Measurements from ENCODE around the gene PJA1.

Gene PJA1

DNA sequence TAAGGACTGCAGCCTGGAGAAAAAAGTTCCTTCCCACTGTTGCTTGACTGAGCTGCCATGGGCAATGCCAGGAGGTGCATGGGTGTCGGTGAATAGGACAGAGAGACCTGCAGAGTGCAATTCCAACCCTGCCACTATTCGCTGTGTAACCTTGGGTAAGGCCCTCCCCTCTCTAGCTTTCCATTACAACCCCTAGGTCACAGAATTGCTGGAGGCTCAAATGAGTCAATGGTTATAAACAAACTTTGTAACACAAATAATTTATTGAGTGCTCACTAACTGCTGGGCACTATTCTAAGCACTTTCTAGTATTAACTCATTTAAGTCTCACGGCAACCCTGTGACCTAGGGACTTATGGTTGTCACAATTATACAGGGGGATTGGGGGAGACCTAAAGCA lies 37.8 kb downstream of the PJA1 start:
- H3K4me3 Mint-ChIP-seq, result no peak overlapping the region
- H3K27me3 Mint-ChIP-seq (ENCODE audit: low read depth), result peaks cover 14% of the 10 kb centered on the region
- no peaks in the 10 kb centered on the region for H3K36me3 Mint-ChIP-seq (ENCODE audit: low read depth)
- DNase-seq (ENCODE audit: low spot score), result no peak
- H3K9me3 Mint-ChIP-seq, result no peaks in the 10 kb centered on the region
- no peak overlapping the region for H3K27ac Mint-ChIP-seq
- H3K4me1 Mint-ChIP-seq (ENCODE audit: low read depth), result no peaks in the 10 kb centered on the region

- no peak for DNase-seq (ENCODE audit: low spot score)
- Mint-ChIP-seq H3K9me3 (no peaks in the 10 kb centered on the region), H3K4me1 (ENCODE audit: low read depth) (no peaks in the 10 kb centered on the region), H3K27ac (no peak overlapping the region), H3K4me3 (no peak overlapping the region), H3K27me3 (ENCODE audit: low read depth) (peaks cover 14% of the 10 kb centered on the region), H3K36me3 (ENCODE audit: low read depth) (no peaks in the 10 kb centered on the region)
Measured at GRCh38 chrX:69126642-69127041, 38.6 kb downstream of the PJA1 start.

- H3K36me3 Mint-ChIP-seq (ENCODE audit: low read depth), result no peaks in the 10 kb centered on the region
- no peak overlapping the region for H3K4me3 Mint-ChIP-seq
- no peak for DNase-seq (ENCODE audit: low spot score)
- no peaks in the 10 kb centered on the region for H3K9me3 Mint-ChIP-seq
- peaks cover 13% of the 10 kb centered on the region for H3K27me3 Mint-ChIP-seq (ENCODE audit: low read depth)
- H3K27ac Mint-ChIP-seq, result no peak overlapping the region
- H3K4me1 Mint-ChIP-seq (ENCODE audit: low read depth), result no peaks in the 10 kb centered on the region
Measured at GRCh38 chrX:69125094-69125493, 40.2 kb downstream of the PJA1 start.

- H3K4me1 Mint-ChIP-seq (ENCODE audit: low read depth), result no peaks in the 10 kb centered on the region
- no peak for DNase-seq (ENCODE audit: low spot score)
- no peaks in the 10 kb centered on the region for H3K36me3 Mint-ChIP-seq (ENCODE audit: low read depth)
- H3K4me3 Mint-ChIP-seq, result no peak overlapping the region
- H3K9me3 Mint-ChIP-seq, result no peaks in the 10 kb centered on the region
- no peak overlapping the region for H3K27ac Mint-ChIP-seq
- H3K27me3 Mint-ChIP-seq (ENCODE audit: low read depth), result peaks cover 5% of the 10 kb centered on the region
Measured at GRCh38 chrX:69124108-69124507, 41.1 kb downstream of the PJA1 start.

DNA sequence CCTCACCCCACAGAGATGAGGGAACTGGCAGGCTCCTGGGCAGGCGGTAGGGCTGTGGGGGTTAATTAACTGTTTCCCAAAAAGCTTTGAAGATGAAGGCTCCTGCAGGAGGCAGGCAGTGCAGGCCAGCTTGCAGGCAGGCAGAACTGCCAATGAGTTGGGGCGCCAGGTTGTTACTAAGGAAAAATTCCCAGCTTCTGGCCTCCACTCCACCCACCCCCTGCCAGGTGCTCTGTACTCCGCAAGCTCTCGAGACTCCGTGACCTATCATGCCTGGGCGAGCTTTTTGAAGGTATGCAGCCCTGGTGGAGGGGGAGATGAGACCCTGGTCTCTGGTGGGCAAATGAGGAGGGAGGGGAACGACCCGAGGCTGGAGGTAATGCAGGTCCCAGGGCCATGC lies 41.8 kb downstream of the PJA1 start:
- no peak overlapping the region for H3K27ac Mint-ChIP-seq
- peaks cover 5% of the 10 kb centered on the region for H3K27me3 Mint-ChIP-seq (ENCODE audit: low read depth)
- H3K4me3 Mint-ChIP-seq, result no peak overlapping the region
- no peak for DNase-seq (ENCODE audit: low spot score)
- H3K9me3 Mint-ChIP-seq, result no peaks in the 10 kb centered on the region
- H3K36me3 Mint-ChIP-seq (ENCODE audit: low read depth), result no peaks in the 10 kb centered on the region
- H3K4me1 Mint-ChIP-seq (ENCODE audit: low read depth), result no peaks in the 10 kb centered on the region

DNA sequence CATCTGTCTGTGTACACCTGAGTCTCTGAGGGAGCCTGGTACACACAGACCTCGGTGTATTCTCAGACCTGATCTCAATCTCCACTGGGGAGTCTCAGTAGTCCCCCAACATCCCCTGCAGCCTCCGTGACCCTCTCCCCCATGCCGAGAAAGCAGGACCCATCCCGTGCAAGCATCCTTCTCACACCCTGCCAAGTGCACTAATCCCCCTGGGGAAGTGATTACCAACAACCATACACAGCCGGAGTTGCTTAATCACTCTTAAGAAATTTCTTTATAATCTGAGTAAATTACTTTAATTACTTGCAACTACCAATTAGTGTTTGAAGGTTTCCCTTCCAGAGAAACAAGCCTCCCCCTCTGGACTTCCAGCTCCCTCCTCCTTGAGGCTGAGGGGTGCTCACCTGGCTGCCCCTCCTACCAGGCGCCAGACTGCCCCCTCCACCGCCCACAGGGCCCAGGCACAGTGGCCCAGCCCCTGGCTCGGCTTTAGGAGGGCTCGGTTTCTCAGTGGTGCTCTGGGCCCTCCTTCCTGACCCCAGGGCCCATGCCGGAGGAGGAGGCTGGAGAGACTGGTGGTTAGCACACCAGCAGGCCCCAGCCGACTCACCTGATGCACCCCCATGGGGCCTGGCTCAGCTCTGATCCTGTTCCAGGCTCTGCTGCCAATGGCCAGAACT lies 43.8 kb downstream of the PJA1 start:
- DNase-seq (ENCODE audit: low spot score), result no peak
- Mint-ChIP-seq H3K9me3 (no peaks in the 10 kb centered on the region), H3K36me3 (ENCODE audit: low read depth) (no peaks in the 10 kb centered on the region), H3K27me3 (ENCODE audit: low read depth) (no peaks in the 10 kb centered on the region), H3K4me3 (no peak overlapping the region), H3K27ac (no peak overlapping the region), H3K4me1 (ENCODE audit: low read depth) (no peaks in the 10 kb centered on the region)

DNA sequence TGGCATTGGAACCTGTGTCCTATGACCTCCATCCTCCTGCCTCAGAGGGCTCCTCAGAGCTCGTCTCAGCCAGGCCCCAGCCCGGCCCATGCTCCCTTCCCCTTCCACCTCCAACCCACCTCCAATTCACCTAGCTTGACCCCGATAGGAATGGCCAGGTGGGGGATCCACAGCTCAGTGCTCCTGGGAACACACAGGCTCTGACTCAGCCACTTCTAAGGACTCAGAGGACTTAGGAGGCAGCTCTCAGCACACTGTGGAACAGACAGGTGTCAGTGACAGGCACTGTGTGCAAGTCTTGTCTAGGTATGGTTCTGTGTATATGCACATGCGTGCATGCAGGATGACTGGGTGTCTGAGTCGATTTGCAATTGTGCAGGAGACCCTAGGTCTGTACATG lies 44.8 kb downstream of the PJA1 start:
- no peak for DNase-seq (ENCODE audit: low spot score)
- no peak overlapping the region for H3K27ac Mint-ChIP-seq
- H3K27me3 Mint-ChIP-seq (ENCODE audit: low read depth), result no peaks in the 10 kb centered on the region
- no peak overlapping the region for H3K4me3 Mint-ChIP-seq
- H3K36me3 Mint-ChIP-seq (ENCODE audit: low read depth), result no peaks in the 10 kb centered on the region
- no peaks in the 10 kb centered on the region for H3K9me3 Mint-ChIP-seq
- no peaks in the 10 kb centered on the region for H3K4me1 Mint-ChIP-seq (ENCODE audit: low read depth)

- no peak for DNase-seq (ENCODE audit: low spot score)
- Mint-ChIP-seq H3K4me3 (no peak overlapping the region), H3K27ac (no peak overlapping the region), H3K36me3 (ENCODE audit: low read depth) (no peaks in the 10 kb centered on the region), H3K4me1 (ENCODE audit: low read depth) (no peaks in the 10 kb centered on the region), H3K9me3 (no peaks in the 10 kb centered on the region), H3K27me3 (ENCODE audit: low read depth) (no peaks in the 10 kb centered on the region)
Measured at GRCh38 chrX:69119122-69119521, 46.1 kb downstream of the PJA1 start.

- no peaks in the 10 kb centered on the region for H3K9me3 Mint-ChIP-seq
- no peaks in the 10 kb centered on the region for H3K36me3 Mint-ChIP-seq (ENCODE audit: low read depth)
- H3K27ac Mint-ChIP-seq, result no peak overlapping the region
- no peak overlapping the region for H3K4me3 Mint-ChIP-seq
- no peaks in the 10 kb centered on the region for H3K4me1 Mint-ChIP-seq (ENCODE audit: low read depth)
- DNase-seq (ENCODE audit: low spot score), result no peak
- no peaks in the 10 kb centered on the region for H3K27me3 Mint-ChIP-seq (ENCODE audit: low read depth)
Measured at GRCh38 chrX:69117876-69118526, 47.3 kb downstream of the PJA1 start.

- H3K4me3 Mint-ChIP-seq, result no peak overlapping the region
- H3K36me3 Mint-ChIP-seq (ENCODE audit: low read depth), result no peaks in the 10 kb centered on the region
- H3K27me3 Mint-ChIP-seq (ENCODE audit: low read depth), result no peaks in the 10 kb centered on the region
- H3K4me1 Mint-ChIP-seq (ENCODE audit: low read depth), result no peaks in the 10 kb centered on the region
- H3K9me3 Mint-ChIP-seq, result no peaks in the 10 kb centered on the region
- no peak overlapping the region for H3K27ac Mint-ChIP-seq
- no peak for DNase-seq (ENCODE audit: low spot score)
Measured at GRCh38 chrX:69116077-69116476, 49.2 kb downstream of the PJA1 start.

- Mint-ChIP-seq H3K27ac (no peak overlapping the region), H3K9me3 (no peaks in the 10 kb centered on the region), H3K36me3 (ENCODE audit: low read depth) (no peaks in the 10 kb centered on the region), H3K4me3 (no peak overlapping the region), H3K27me3 (ENCODE audit: low read depth) (no peaks in the 10 kb centered on the region), H3K4me1 (ENCODE audit: low read depth) (peaks cover 2% of the 10 kb centered on the region)
- DNase-seq (ENCODE audit: low spot score), result no peak
Measured at GRCh38 chrX:69113723-69114122, 51.5 kb downstream of the PJA1 start.
